GM19395 (cell line): ENCODE data around the gene COL24A1.
"Not testable (repeated sequence)": the region's sequence is repeated elsewhere in the genome, so short reads cannot be mapped to it uniquely, and the experiment has no call there.

Source experiments
- ATAC-seq: cut with Tn5 transposase; IDR thresholded peaks from one replicate; pipeline ENCODE4 v1.9.1; 2021; ENCODE audit warnings: mild to moderate bottlenecking, moderate library complexity; ENCODE audit not compliant: unreplicated experiment

The COL24A1 gene

DNA sequence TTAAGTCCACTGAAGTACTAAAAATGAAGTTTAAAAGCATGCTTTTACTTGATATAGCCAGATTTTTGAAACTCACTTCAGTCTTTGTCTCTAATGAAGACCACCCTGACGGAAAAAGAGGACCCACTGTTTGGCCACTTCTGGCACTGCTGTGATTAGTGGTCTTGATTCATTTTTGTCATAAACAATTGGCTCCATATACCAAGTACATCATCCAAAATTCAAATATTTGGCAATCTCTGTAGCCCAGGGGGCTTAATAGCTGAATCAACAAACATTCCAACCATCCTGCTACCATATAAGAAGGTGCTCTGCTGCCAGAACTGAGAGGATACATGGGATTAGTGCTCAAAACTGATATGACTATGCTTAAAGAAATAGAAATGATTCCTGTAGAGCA, 156.0 kb downstream of the COL24A1 start:
- no peak for ATAC-seq

DNA sequence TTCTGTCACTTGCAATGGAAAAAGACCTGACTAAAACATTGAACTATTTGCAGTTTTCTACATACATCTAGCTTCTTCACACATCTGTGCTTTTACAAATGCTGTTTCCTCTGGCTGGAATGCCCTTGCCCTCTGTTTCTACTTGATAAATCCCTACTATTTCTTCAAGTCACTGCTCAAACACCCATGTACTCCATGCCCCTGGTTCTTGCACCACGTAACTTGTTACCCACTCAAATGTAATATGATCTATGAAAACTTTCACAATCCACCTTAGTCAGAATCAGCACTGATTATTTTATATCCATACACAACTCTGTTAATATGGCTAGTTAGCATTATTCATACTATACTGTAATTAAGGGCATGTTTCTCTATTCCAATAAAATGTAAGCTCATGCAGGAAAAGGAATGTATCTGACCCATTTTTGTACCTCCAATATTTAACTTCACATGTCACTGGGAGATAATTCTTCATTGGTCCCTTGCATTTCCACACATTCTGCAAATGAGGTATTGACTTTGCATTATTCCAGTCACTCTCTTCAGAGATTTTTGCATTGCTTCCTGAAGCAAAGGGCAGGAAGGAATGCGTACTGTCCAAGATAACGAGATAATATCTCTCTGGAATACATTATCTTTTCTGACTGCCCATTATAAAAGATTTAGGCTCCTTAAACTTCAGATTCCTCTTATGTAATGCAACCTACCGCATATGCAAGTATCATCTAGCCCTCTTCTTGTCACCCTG, 158.3 kb downstream of the COL24A1 start:
- ATAC-seq, result no peak

DNA sequence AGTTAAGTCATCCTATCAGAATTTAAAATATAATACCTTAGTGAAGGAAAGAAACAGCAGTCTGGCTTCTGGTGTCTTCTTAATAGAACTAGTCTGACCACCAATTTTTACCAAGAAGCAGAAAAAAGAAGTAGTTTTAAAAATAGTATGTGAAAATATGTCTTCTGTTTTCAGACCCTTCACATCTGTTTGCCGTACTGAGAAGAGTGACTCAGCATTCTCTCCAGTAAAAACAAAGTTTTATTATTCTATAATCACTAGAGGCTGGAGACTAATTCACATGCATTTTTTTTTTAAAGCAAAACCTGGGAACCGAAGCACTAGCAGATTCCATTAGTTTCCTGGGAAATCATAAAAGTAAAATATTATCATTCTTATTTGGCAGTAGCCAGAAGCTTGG, 163.8 kb downstream of the COL24A1 start:
- peak; percentile 64 for ATAC-seq

DNA sequence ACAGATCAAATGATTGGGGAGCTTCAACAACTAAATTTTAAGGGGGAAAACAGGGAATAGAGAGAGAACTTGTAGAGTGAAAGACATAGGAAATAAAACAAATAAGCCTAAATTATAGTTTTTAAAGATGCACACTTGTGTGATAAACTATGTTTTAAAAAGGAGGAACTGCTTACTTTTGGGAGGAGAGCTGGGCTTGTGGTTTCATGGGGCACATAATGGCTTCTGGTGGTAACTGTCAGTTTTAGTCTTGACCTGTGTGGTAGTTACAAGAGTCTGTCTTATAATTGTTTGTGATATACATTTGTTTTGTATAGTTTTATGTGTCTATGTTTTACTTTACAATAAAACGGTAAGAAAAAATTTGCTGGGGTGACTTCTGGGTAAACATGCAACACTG, 165.3 kb downstream of the COL24A1 start:
- peak; percentile 40 for ATAC-seq

DNA sequence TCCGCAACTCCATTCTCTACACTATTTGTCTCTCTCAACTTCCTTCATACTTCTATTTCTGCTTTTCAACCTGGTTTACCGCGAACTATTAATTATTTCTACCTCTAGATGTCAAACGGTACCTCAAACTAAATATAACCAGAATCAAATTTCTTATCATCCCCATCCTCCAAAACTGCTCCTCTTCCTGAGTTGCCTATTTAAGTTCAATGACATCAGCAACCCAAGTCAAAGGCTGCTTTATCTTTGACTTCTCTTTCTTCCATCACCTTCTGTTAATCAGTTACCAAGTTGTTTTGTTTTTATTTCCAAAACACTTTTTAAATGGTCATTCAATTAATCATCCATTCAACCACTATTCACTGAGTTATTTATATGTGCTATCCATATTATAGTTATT, 171.9 kb downstream of the COL24A1 start:
- ATAC-seq, result no peak

DNA sequence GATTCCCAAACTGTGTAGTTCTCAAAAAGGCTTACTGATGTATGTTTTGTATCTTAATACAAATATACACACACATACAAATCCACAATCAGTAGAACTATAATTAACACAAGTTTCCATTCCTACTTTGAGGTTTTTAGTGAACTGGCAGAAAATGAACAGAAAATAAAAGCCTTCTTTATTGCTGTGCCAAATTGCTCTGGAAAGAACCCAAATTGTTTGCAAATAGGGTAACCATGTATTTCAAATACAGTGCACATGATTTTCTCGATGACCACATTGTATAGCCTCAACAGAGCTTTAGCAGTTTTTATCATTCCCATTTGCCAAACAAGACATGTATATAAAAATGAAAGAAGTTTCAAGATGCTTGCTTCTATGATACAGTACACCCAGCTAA, 173.3 kb downstream of the COL24A1 start:
- no peak for ATAC-seq

DNA sequence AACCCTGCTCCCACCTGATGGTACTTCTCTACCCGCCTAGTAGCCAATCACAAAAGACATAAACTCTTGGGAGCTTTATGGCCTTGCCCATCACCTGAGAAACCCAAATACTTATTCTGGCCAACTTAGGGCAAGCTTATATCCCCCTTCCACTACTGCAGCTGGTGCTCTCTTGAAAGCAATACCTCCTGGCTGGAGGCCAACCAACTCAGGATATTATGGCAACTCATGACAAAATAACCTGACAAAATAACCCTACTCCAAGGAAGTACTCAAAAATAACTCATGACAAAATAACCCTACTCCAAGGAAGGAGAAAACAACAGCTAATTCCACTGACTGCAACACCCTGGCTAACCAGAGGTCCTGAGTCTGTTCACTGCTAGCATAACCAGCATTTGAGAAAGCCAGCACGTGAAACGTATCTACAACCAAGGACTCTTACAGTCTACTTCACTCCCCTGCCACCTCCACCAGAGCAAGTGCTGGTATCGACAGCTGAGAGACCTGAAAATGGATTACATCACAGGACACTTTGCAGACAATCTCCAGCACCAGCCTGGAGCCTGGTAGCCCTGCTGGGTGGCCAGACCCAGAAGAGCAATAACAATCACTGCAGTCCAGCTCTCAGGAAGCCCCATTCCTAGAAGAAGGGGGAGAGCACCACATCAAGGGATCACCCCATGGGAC, 179.9 kb downstream of the COL24A1 start:
- no peak for ATAC-seq

DNA sequence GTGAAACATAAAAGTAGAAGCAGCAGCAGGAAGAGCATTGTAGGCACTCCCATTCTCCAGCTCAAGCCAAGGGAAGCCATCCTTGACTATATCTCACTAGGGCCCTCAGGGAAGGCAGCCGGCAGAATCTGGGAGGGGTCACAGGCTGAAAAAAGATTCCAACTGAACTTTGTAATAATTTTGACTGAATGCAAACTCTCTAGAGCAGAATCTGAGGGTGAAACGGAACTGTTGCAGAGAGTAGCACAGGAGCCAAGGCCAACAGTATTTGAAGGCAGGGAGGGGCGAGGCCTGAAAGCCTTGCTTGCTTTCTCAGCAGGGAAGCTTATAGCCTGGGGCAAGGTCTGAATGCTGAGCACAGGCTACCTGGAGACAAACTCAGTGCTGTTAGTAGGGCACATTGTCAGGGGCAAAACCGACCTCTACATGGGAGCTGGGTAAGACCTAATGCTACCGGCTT, 180.6 kb downstream of the COL24A1 start:
- ATAC-seq, result no peak

DNA sequence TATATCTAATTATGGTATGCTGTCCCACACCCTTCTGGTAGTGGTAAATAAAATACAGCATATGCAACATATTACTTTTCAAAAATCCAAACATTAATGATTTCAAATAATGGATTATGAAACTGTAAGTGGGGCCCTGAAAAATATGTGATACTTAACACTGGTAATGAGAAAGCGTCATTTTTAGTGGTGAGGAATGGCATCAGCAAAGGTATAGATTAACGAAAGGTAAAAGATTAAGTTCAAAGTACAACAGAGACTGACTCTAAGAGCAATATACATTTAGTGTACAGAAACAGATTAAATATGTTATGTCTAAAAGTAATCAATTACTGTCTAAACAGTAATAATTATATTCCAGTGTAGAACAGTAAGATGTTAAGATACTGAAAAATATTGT, 194.1 kb downstream of the COL24A1 start:
- ATAC-seq, result no peak

DNA sequence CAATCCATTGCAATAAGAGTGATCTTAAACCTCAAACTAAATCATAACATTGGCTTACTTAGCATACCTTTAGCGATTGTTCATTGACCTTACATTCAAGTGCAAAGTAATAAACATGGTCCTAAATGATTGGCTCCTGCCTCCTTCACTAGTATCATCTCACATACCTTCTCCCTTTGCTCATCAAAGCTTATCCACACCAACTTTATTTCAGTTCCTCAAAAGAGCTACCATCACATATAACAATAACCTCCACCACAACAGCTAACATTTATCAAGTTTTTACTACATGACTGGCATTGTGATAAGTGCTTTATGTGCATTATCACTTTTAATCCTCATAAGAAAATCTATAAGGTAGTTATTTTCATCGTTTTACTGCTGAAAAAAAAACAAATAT, 198.8 kb downstream of the COL24A1 start:
- ATAC-seq, result peak; percentile 53

DNA sequence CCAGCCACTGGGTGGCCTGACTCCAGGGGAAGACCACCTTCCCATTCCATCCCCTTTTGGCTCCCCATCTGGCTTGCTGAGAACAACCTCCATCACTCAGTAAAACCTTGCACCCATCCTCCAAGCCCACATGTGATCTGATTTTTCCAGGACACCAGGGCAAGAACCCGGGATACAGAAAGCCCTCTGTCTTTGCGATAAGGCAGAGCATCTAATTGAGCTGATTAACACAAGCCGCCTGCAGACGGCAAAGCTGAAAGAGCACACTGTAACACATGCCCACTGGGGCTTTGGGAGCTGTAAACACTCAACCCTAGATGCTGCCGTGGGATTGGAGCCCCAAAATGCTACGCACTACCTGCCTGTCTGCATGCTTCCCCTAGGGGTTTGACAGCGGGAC, 201.4 kb downstream of the COL24A1 start:
- ATAC-seq, result not testable (repeated sequence)

DNA sequence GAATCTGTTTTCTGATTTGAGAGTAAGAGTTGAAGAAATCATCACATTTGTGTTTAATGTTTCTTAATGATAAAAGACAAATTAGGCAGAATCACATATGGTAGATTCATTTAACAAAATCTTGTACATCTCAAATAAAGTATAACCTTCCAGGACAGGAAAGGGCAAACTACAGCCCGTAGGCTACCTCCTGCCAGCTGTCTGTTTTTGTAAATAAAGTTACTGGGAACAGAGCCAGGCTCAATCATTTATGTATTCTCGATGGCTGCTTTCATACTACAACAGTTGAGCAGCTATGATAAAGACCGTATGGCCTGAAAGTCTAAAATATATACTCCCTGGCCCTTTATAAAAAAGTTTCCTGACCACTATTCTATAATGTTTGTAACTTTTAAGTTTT, 204.1 kb downstream of the COL24A1 start:
- ATAC-seq, result no peak

DNA sequence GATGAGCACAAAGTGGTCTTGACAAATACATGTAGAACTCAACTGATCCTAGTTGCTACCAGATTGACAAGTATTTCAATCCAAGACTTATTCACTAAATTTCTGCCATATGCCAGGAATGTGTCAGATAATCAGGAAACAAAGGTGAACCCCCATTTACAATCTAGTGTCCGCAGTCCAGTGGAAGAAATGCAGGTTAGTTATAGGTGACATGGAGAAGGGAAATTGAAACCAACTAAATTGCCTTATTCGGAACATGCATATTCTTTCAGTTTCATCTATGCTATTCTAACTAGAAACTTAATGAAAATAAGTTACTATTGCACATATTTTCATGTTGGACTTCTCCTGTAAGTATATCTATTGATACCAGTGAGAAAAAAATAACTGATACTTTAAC, 209.4 kb downstream of the COL24A1 start:
- ATAC-seq, result no peak

DNA sequence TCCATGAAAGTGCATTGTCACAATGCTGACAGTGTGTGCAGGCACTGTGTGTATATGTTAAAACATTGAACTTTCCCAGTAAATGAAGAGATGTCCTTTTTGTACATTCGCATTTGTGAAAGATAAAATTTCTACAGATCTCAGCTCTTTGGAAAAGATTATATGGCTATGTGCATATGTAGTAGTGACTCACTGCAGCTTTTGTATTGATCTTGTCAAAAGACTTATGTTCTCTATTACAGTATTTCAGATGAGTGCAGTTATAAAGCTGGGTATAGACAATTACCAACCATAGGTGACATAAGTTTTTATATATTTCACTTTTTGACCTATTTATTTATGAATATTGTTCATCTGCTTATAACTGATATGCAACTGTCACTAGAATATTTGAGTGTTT, 212.6 kb downstream of the COL24A1 start:
- no peak for ATAC-seq

DNA sequence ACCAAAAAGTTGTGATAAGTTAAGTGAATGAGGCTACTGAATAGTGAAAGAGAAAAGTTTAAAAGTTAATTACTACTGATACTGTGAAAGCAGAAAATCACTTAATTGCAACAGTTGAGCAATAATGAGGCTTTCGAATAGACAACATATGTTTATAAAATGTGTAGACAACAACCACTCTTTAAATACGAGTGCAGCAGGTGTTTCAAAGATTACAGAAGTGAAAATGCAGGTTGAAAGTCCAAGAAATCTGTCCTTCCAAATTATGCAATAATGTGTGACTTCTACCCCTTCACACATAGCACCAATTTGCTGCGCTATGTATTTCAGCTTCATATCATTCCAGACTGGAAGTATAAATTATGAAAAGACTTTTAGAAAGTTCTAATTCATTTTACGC, 213.0 kb downstream of the COL24A1 start:
- no peak for ATAC-seq

DNA sequence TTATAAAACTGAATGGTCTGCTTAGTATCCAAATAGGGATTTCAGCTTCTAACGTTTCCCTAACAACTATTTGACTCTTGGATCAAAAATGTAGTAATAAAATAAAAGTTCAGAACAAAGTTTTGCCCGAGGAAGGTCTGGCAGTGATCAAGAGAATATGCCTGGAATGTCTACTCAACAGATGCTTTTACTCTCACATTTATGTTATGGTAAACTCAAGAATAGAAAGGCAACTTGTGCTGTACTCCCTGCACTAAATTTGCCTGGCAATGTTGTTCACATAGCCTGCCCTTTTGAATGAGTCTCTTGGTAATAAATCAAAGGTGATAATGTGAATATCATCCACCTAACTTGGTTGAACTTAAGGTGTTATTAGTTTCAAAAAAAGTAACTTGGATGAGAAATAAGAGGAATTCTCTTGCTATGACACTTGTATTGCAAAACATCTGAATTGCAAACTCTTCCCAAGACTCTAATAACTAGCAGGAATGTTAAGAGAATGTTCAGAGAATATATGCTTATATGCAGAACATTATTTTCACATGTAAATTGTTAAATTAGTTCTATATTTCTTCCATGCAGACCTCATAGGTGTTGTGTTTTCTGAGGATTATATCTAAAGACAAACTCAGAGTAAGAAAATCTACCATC, 215.8 kb downstream of the COL24A1 start:
- no peak for ATAC-seq

DNA sequence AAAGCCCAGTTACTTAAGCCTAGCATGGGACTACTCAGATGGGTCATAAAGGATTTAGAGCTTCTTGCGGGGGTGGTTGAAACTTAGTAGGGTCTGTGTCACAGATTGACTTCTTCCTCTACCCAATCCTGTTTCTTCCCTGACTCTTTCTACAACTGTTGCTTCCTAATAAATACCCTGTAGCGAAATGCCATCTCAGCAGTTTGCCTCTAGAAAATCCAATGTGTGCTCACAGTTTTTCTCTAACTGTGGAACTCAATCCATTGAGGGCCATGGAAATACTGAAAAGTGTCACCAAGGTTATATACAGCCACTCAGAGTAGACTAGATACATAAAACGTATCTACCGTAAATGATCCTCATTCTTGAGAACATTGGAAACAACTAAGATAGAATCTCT, 217.7 kb downstream of the COL24A1 start:
- no peak for ATAC-seq

DNA sequence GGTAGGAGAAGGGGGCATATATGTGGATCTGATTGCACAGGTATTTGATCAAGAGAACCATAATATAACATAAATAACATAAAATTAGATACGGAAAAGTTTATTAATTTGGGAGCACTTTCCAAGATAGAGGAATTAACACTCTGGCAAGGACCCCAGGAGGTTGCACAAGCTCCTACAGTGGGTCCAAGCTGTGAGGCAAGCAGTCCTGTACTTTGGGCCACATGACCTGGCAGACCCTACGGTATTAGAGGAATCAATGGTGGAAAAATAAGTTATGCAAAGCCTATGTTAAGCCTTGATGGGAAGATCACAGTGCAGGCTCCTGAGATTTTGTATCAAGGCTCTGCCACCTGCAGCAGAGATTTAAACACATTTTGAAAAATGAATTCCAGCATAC, 220.1 kb downstream of the COL24A1 start:
- no peak for ATAC-seq

DNA sequence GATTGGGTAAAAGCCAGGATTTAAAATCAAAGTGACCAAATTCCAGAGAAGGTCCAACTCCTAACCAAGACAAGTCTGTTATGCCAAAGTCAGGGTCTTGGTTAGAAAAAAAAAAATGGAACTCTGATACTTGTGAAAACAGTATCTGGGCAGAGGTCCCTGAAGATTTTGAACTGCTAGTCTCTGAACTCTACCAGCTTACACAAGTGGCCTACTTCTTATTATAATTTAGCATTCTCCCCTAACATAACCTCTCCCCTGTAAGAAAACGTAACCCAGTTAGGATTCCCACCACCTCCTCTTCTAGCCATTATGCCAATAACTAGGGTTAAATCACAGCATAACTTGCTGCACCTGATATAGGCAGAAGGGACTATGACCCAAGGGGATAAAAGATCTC, 220.5 kb downstream of the COL24A1 start:
- ATAC-seq, result no peak

DNA sequence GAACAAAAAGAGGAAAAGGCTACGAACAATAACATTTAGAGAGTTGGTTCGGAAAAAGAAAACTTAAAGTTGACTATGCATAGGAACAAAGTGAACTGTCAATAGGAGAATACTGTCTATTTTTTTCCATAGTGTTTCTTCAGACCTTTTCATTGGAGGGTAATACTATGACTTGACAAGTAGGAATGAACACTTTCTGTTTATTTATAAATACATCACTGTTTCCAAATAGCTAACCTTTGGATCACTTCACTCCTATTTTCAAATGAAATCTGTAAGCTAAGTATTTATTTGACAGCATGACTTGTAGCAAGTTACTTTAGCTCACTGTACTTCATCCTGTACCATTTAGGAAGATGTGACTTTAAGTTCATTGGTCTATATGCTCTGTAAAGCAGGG, 221.3 kb downstream of the COL24A1 start:
- ATAC-seq, result no peak

DNA sequence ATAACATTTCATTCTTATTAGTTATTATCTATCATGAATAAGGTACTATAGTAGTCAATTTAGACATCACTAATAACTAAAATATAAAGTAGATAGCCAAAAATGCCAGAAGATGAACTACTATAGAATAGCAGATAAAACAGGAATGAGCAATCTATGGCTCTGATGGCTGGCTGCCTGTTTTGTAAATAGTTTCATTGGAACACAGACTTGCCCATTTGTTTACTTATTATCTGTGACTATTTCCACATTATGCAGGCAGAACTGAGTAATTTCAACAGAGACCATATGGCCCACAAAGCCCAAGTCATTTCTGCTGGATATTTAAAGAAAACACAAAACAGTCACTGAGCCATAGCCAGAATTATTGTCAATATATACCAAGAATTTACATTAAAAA, 222.1 kb downstream of the COL24A1 start:
- no peak for ATAC-seq

DNA sequence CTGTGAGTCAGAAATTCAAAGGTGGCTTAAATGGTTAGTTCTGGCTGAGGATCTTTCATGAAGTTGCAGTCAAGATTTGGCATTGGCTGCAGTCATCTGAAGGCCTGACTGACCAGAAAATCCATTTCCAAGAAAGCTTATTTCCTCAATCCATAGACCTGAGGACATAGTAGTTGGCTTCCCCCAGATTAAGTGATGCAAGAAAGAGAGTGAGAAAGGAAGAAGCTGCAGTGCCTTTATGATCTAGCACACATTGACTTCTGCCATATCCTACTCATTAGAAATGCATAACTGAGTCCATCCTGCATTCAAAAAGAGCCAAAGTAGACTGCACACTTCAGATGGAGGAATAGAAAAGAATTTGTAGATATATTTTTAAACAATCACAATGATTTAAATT, 222.6 kb downstream of the COL24A1 start:
- ATAC-seq, result no peak
